ENCODE measurements around the gene KMT2E. TPM values are rescaled to one million over a fixed set of nuclear protein-coding genes. Genes with fewer than 3 reads are reported as not detected.
A peak's percentile ranks its signal among the peaks of the same experiment; 100 is the strongest.

KMT2E gene
- total RNA-seq, 1 experiment from 2014 or later: 68.3 TPM

DNA sequence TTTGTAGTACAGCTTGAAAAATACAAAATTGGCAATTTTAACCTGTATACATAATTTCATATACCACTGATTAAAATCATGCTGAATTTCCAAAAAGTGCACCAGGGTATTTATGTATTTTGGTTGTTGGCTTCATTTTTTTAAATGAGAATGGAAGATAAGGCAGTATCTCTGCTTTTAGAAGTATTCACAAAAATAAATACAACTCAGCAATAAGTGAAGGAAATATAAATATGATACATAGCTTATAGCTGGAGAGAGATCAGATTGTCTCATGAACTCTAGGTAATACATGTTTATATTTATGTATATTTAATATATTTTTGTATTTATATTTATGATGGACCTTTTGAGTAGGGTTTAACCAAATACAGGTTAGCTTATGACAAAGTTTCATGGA, 81.0 kb downstream of the KMT2E start:
- H3K9me3 ChIP-seq (replicated peaks): no peaks in the 10 kb centered on the region
- H3K4me1 ChIP-seq: peaks cover 5% of the 10 kb centered on the region; the same call in 1 of the 2 replicates
- no peak for DNase-seq

DNA sequence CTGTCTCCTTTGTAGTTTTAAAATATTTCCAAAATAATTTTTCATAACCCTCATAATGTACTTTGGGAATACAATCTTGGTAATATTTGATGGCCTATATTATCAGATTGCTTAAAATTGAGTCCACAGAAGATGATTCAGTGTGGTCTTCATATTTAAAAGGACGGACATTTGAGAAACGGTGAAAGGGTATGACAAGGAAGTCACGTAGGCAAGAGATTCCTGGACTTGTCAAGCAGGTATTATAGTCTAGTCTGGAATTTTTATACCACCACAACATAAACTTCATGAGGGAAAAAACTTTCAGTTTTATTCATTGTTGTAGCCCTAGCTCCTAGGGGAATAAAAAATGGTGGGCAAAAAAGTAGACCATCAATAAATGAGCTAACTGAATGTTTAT, 82.3 kb downstream of the KMT2E start:
- Histone ChIP-seq H3K9me3 (replicated peaks) (no peaks in the 10 kb centered on the region), H3K4me1 (peaks cover 5% of the 10 kb centered on the region; the same call in 1 of the 2 replicates), H3K27me3 (no peaks in the 10 kb centered on the region), H3K27ac (no peak overlapping the region), H3K4me3 (no peak overlapping the region), H3K36me3 (peaks cover 53% of the 10 kb centered on the region)
- no peak for DNase-seq

More for the DNA sequence above, 81.0 kb downstream of the KMT2E start:
- Histone ChIP-seq H3K27me3 (no peaks in the 10 kb centered on the region), H3K4me3 (no peak overlapping the region), H3K27ac (no peak overlapping the region), H3K36me3 (peaks cover 55% of the 10 kb centered on the region)

DNA sequence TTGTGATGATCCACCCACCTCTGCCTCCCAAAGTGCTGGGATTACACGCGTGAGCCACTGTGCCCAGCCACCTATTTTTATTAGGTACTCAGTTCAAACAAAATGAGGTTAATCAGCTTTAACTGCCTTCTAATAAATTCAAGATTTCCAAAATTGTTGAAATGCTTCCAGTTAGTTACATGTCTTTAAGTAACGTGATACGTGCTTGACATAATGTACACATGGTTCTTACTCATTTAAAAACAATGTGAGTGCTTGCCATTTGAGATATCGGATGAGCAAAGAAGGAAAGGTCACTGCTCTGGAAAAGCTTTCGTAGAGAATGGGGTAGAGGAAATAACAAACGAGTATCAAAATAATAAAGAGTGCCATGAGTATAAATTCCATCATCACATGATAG, 83.6 kb downstream of the KMT2E start:
- Histone ChIP-seq H3K36me3 (peaks cover 56% of the 10 kb centered on the region), H3K27me3 (no peaks in the 10 kb centered on the region), H3K4me1 (peaks cover 5% of the 10 kb centered on the region; the same call in 1 of the 2 replicates), H3K9me3 (replicated peaks) (no peaks in the 10 kb centered on the region), H3K4me3 (no peak overlapping the region), H3K27ac (no peak overlapping the region)
- DNase-seq: no peak

DNA sequence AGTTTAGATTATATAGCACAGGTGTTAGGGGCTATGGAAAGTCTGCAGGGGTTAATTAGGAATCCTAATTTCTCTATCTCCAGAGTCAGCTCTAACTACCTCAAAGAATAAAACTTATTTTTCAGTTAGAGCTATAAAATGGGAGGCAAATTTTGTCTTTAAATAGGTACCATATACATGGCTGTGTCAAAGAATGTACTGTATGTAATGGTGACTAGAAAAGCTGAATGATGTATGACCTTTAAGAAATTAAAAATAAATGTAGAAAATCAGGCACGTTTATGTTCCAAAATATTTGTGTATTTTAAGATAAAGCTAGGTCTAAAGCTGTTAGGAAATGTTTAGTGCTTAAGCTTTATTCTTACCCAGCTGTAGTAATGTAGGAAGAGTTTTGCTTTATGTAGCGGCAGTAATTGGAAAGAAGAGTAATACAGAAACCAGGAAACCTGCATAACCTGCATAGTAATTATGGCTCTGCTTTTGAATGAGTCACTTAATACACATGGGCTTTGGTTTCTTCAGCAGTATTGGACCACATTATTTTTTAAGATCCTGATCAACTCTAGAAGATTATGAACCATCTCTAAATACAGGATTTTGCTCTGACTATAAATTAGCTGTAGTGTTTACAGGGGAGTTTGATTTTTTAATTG, 85.0 kb downstream of the KMT2E start:
- no peak for DNase-seq
- H3K36me3 ChIP-seq: peaks cover 53% of the 10 kb centered on the region
- peaks cover 5% of the 10 kb centered on the region; the same call in 1 of the 2 replicates for H3K4me1 ChIP-seq
- H3K27ac ChIP-seq: no peak overlapping the region
- H3K27me3 ChIP-seq: no peaks in the 10 kb centered on the region
- no peaks in the 10 kb centered on the region for H3K9me3 ChIP-seq (replicated peaks)
- H3K4me3 ChIP-seq: no peak overlapping the region

- Histone ChIP-seq H3K4me3 (no peak overlapping the region), H3K27ac (no peak overlapping the region), H3K36me3 (peaks cover 64% of the 10 kb centered on the region), H3K27me3 (no peaks in the 10 kb centered on the region), H3K4me1 (peaks cover 5% of the 10 kb centered on the region; the same call in 1 of the 2 replicates), H3K9me3 (replicated peaks) (no peaks in the 10 kb centered on the region)
- no peak for DNase-seq
Measured at GRCh38 chr7:105101864-105102263, 87.9 kb downstream of the KMT2E start.

DNA sequence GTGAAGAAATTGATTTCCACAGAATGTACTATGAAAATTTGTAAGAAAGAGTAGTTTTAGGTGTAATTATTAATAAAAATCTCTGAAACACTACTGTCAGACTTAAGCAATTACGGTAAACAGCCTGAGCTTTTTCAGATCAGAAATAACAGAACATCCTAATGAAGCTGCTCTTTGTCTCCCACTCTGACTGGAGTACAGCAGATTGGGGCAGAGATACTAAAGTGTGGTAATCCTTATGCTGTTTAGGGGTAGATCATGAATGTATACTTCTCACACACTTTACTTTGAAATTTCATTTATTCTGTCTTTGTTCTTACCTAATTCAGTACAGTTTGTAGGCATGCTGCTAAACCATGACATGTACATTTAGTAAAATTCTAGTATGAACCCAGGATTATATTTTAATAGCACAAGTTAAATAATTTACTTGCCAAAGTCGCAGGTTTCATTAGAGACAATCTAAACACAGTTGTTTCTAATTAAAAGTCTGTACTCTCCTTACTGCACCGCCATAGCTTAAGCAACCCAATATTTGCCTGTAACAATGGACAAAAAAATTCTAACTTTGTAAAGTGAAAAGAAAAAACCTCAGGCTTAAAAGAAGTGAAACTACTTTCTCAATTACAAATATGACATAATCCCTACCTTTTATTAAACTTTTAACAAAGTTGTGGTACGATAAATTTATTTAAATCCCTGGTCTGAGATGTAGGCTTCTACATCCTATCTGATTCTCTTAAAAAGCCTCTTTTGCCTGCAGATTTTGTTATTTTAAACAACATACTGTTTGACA, 88.8 kb downstream of the KMT2E start:
- Histone ChIP-seq H3K27me3 (no peaks in the 10 kb centered on the region), H3K4me3 (no peak overlapping the region), H3K27ac (no peak overlapping the region), H3K9me3 (replicated peaks) (no peaks in the 10 kb centered on the region), H3K36me3 (peaks cover 73% of the 10 kb centered on the region), H3K4me1 (peaks cover 1% of the 10 kb centered on the region; the same call in 1 of the 2 replicates)
- no peak for DNase-seq

- Histone ChIP-seq H3K9me3 (replicated peaks) (no peaks in the 10 kb centered on the region), H3K27ac (no peak overlapping the region), H3K36me3 (peaks cover 93% of the 10 kb centered on the region), H3K4me1 (no peaks in the 10 kb centered on the region), H3K4me3 (no peak overlapping the region), H3K27me3 (no peaks in the 10 kb centered on the region)
- no peak for DNase-seq
Measured at GRCh38 chr7:105105579-105105978, 91.6 kb downstream of the KMT2E start.

- no peaks in the 10 kb centered on the region for H3K27me3 ChIP-seq
- H3K36me3 ChIP-seq: peaks cover 93% of the 10 kb centered on the region
- no peaks in the 10 kb centered on the region for H3K9me3 ChIP-seq (replicated peaks)
- H3K4me3 ChIP-seq: no peak overlapping the region
- H3K27ac ChIP-seq: no peak overlapping the region
- DNase-seq: no peak
- no peaks in the 10 kb centered on the region for H3K4me1 ChIP-seq
Measured at GRCh38 chr7:105106473-105106872, 92.5 kb downstream of the KMT2E start.

DNA sequence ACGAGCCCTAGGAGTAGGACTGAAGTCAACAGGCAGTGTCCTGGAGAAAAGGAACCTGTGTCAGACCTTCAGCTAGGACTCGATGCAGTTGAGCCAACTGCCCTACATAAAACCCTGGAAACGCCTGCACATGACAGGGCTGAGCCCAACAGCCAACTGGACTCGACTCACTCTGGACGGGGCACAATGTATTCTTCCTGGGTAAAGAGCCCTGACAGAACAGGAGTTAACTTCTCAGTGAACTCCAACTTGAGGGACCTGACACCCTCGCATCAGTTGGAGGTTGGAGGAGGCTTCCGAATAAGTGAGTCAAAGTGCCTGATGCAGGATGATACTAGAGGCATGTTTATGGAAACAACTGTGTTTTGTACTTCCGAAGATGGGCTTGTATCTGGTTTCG, 93.5 kb downstream of the KMT2E start:
- Histone ChIP-seq H3K4me1 (no peaks in the 10 kb centered on the region), H3K27ac (no peak overlapping the region), H3K36me3 (peaks cover 92% of the 10 kb centered on the region), H3K27me3 (no peaks in the 10 kb centered on the region), H3K9me3 (replicated peaks) (no peaks in the 10 kb centered on the region), H3K4me3 (no peak overlapping the region)
- DNase-seq: no peak

DNA sequence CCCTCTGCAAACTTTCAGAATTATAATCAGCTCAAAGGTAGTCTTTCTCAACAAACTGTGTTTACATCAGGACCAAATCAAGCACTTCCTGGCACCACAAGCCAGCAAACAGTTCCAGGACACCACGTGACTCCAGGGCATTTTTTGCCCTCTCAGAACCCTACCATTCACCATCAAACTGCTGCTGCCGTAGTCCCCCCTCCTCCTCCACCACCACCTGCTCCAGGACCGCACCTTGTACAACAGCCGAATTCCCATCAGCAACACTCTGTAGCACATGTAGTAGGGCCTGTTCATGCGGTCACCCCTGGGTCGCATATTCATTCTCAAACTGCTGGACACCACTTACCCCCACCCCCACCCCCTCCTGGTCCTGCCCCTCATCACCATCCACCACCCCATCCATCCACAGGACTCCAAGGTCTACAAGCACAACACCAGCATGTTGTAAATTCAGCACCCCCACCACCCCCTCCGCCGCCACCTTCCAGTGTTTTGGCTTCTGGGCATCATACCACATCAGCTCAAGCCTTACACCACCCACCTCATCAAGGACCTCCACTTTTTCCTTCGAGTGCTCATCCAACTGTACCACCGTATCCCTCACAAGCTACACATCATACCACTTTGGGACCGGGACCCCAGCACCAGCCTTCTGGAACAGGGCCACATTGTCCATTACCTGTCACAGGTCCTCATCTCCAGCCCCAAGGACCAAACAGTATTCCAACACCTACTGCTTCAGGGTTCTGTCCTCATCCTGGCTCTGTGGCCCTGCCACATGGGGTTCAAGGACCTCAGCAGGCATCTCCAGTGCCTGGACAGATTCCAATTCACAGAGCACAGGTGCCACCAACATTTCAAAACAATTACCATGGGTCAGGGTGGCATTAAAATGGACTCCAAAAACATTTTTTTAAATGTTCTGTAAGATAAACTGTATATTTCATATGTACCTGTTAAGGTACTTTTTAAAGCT, 98.7 kb downstream of the KMT2E start:
- Histone ChIP-seq H3K27ac (no peak overlapping the region), H3K36me3 (peaks cover 86% of the 10 kb centered on the region), H3K9me3 (replicated peaks) (no peaks in the 10 kb centered on the region), H3K27me3 (no peaks in the 10 kb centered on the region), H3K4me1 (no peaks in the 10 kb centered on the region), H3K4me3 (no peak overlapping the region)
- no peak for DNase-seq

GRCh38 chr7:105118612-105119600, 104.9 kb downstream of the KMT2E start:
- peaks cover 43% of the 10 kb centered on the region for H3K36me3 ChIP-seq
- H3K4me1 ChIP-seq: peaks cover 10% of the 10 kb centered on the region; the same call in 1 of the 2 replicates
- H3K9me3 ChIP-seq (replicated peaks): no peaks in the 10 kb centered on the region
- no peak overlapping the region for H3K4me3 ChIP-seq
- H3K27ac ChIP-seq: no peak overlapping the region
- no peak for DNase-seq
- H3K27me3 ChIP-seq: no peaks in the 10 kb centered on the region

DNA sequence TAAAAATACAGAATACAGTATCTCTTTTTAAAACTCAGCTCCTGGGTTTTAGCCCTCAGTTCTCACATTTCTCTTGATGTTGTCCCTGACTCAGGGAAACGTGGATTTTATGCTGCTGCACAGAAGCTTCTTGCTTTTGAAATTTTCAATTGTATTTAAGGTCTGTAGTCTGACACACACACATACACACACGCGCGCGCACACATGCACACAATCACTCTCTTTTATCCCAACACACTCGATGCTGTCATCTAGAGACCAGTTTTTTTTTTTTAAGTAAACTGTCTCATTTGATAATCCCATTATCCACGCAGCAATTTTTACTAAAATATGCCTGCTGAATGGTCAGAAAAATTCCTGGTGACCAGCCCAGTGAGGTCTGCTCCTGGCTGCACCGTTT, 108.6 kb downstream of the KMT2E start:
- peak in 1 of 2 experiments; percentile 13 for DNase-seq

DNA sequence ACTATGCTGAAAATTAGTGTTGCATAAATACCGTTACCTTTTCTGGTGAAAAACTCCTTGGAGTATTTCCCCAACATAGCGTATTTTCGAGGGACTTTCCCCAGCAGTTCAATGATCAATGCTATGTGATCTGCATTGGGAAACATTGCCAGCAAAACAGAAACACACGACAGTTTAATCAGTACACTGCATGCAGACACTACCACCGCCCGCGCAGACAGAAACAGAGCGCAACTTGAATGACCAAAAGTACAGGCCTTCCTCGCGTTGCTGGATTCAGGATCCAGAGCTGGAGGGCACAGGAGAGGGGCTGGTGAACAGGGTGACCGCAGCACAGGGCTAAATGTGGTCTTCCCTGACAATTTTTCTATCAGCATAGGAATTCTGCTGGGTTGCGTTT, 111.7 kb downstream of the KMT2E start:
- Histone ChIP-seq H3K9me3 (replicated peaks) (no peaks in the 10 kb centered on the region), H3K27me3 (no peaks in the 10 kb centered on the region), H3K36me3 (peaks cover 14% of the 10 kb centered on the region), H3K27ac (no peak overlapping the region), H3K4me3 (no peak overlapping the region), H3K4me1 (peaks cover 10% of the 10 kb centered on the region; the same call in 1 of the 2 replicates)
- no peak for DNase-seq

More for the DNA sequence above, 108.6 kb downstream of the KMT2E start:
- Histone ChIP-seq H3K9me3 (replicated peaks) (no peaks in the 10 kb centered on the region), H3K4me1 (peaks cover 10% of the 10 kb centered on the region; the same call in 1 of the 2 replicates), H3K27ac (no peak overlapping the region), H3K4me3 (no peak overlapping the region), H3K27me3 (no peaks in the 10 kb centered on the region), H3K36me3 (peaks cover 15% of the 10 kb centered on the region)
